Keratinocyte (primary cell): ENCODE results near the gene CHD9NB. TPM values are rescaled to one million over a fixed set of nuclear protein-coding genes. Genes with fewer than 3 reads are reported as not detected.

Experiments
- DNase-seq: peaks from one replicate; pipeline ENCODE4 v3.0.0-alpha.2; 2011; ENCODE audit warnings: low read depth, missing footprints, low spot score
- FAIRE-seq: peaks from 2 replicates; lab custom pipeline; 2011; peaks lifted over from hg19 to GRCh38; lab: Jason Lieb, UNC
- H2AFZ ChIP-seq: 2 replicates; pipeline ENCODE4 v1.6.0; 2012; ENCODE audit warnings: low read length, control low read depth, inconsistent platforms; ENCODE audit not compliant: control insufficient read depth
- H3K27ac ChIP-seq: 2 replicates; pipeline ENCODE4 v1.5.1; 2011; ENCODE audit warnings: low read length; ENCODE audit not compliant: control insufficient read depth, insufficient read depth
- H3K27me3 ChIP-seq: 3 replicates; pipeline ENCODE4 v1.6.0; 2011; ENCODE audit warnings: low read length; ENCODE audit not compliant: control insufficient read depth, insufficient read depth; ENCODE audit errors: extremely low read depth
- H3K36me3 ChIP-seq, 2 experiments: 2 replicates in 1 of 2; 3 replicates in 1 of 2; pipeline ENCODE4 v1.5.1; 2011; ENCODE audit warnings: low read length in 2 of 2, mild to moderate bottlenecking in 1 of 2; ENCODE audit not compliant: control insufficient read depth in 2 of 2, insufficient read depth in 2 of 2; ENCODE audit errors: extremely low read depth in 1 of 2
- H3K4me1 ChIP-seq: 3 replicates; pipeline ENCODE4 v1.5.1; 2011; ENCODE audit warnings: low read length; ENCODE audit not compliant: control insufficient read depth, insufficient read depth; ENCODE audit errors: extremely low read depth
- H3K4me2 ChIP-seq: 3 replicates; pipeline ENCODE4 v1.6.0; 2011; ENCODE audit warnings: low read depth, low read length; ENCODE audit not compliant: control insufficient read depth, insufficient read depth; ENCODE audit errors: extremely low read depth
- H3K4me3 ChIP-seq, 3 experiments: fragments of 200-600 bp in 1 of 3; sonication (generic) in 1 of 3; 2 replicates in 2 of 3; 3 replicates in 1 of 3; pipeline ENCODE4 v1.5.1; 2011 to 2016; ENCODE audit warnings: low read length in 3 of 3, mild to moderate bottlenecking in 3 of 3, control low read depth in 2 of 3, inconsistent platforms in 1 of 3, low read depth in 1 of 3, mixed read lengths in 1 of 3, mixed run types in 1 of 3, moderate library complexity in 1 of 3; ENCODE audit not compliant: control insufficient read depth in 2 of 3, insufficient read depth in 2 of 3; ENCODE audit errors: extremely low read depth in 1 of 3
- H3K79me2 ChIP-seq: 2 replicates; pipeline ENCODE4 v1.6.0; 2012; ENCODE audit warnings: low read length; ENCODE audit not compliant: control insufficient read depth, insufficient read depth
- H3K9ac ChIP-seq: 3 replicates; pipeline ENCODE4 v1.6.0; 2011; ENCODE audit warnings: low read length; ENCODE audit not compliant: control insufficient read depth, insufficient read depth; ENCODE audit errors: extremely low read depth
- H3K9me1 ChIP-seq: 3 replicates; pipeline ENCODE4 v1.6.0; 2011; ENCODE audit warnings: low read length; ENCODE audit not compliant: control insufficient read depth, insufficient read depth; ENCODE audit errors: extremely low read depth
- H3K9me3 ChIP-seq: 2 replicates; pipeline ENCODE4 v1.5.1; 2012; ENCODE audit warnings: low read depth, low read length; ENCODE audit not compliant: control insufficient read depth
- H4K20me1 ChIP-seq: 3 replicates; pipeline ENCODE4 v1.6.0; 2011; ENCODE audit warnings: low read length; ENCODE audit not compliant: control insufficient read depth, insufficient read depth; ENCODE audit errors: extremely low read depth
- CTCF ChIP-seq, 3 experiments: IDR thresholded peaks in 1 of 3; conservative IDR thresholded peaks in 1 of 3; optimal IDR thresholded peaks in 1 of 3; 2 replicates in 2 of 3; 3 replicates in 1 of 3; pipeline versions ENCODE3 to v1.5.1; 2011; ENCODE audit warnings: low read length in 3 of 3, mild to moderate bottlenecking in 3 of 3, moderate library complexity in 2 of 3, control low read depth in 1 of 3, inconsistent platforms in 1 of 3; ENCODE audit not compliant: insufficient read depth in 2 of 3; ENCODE audit errors: extremely low read depth in 1 of 3
- EZH2 ChIP-seq: IDR thresholded peaks from one replicate; pipeline ENCODE4 v1.6.1; 2012; ENCODE audit warnings: inconsistent platforms, mild to moderate bottlenecking, low read length, moderate library complexity
- dilution Hi-C: fragments of 300-500 bp; cut with MboI; formaldehyde crosslinking; loops from one replicate; pipeline ENCODE4 v1.7.0; 2020; ENCODE audit warnings: low sequenced_read_pairs; ENCODE audit not compliant: extremely low pct_ligation_motif_present
- polyA plus RNA-seq, 5 experiments: library from polyadenylated mRNA; depleted of rRNA in 3 of 5; stranded (reverse) in 3 of 5; stranded (forward) in 1 of 5; unstranded in 1 of 5; fragments of >200 nt; gene quantifications; 1 replicate in 1 of 5; 2 replicates in 3 of 5; 3 replicates in 1 of 5; pipeline versions ENCODE4 v1.2.1 to v1.2.3, GENCODE V29; 2011 to 2012; ENCODE audit warnings: missing spikeins in 2 of 5, low read depth in 1 of 5, low replicate concordance in 1 of 5

The CHD9NB gene
- polyA plus RNA-seq, 1 donor (not counting 4 experiments of a cell fraction or from before 2014, with no cell fraction given): 0.64 TPM

- dilution Hi-C loops: no loop called here
- H2AFZ ChIP-seq: no peak overlapping the region
- no peak for DNase-seq
- H3K9me3 ChIP-seq: no peaks in the 10 kb centered on the region
- no peak overlapping the region for H3K4me3 ChIP-seq
- peaks cover 75% of the 10 kb centered on the region for H3K4me1 ChIP-seq
- peak overlapping the region; percentile 66 for H3K27ac ChIP-seq
- no peaks in the 10 kb centered on the region for H3K27me3 ChIP-seq
- no peaks in the 10 kb centered on the region for H3K9me1 ChIP-seq
- peak overlapping the region; percentile 42 for H3K4me2 ChIP-seq
- H3K9ac ChIP-seq: no peak overlapping the region
- no peaks in the 10 kb centered on the region for H4K20me1 ChIP-seq
- peak; percentile 55 for FAIRE-seq
- no peaks in the 10 kb centered on the region for H3K36me3 ChIP-seq
- no peak for TF ChIP-seq EZH2
- H3K79me2 ChIP-seq: peaks cover 10% of the 10 kb centered on the region
Measured at GRCh38 chr16:53083119-53083518, 30.4 kb upstream of the CHD9NB start.

GRCh38 chr16:53082509-53082908, 29.8 kb upstream of the CHD9NB start:
- H3K27me3 ChIP-seq: no peaks in the 10 kb centered on the region
- H3K9ac ChIP-seq: no peak overlapping the region
- no peaks in the 10 kb centered on the region for H3K36me3 ChIP-seq
- H3K4me1 ChIP-seq: peaks cover 75% of the 10 kb centered on the region
- H3K4me3 ChIP-seq: no peak overlapping the region
- TF ChIP-seq CTCF (optimal IDR thresholded peaks at IDR 0.05 in 1 of 3, IDR thresholded peaks at IDR 0.05 in 1 of 3, conservative IDR thresholded peaks at IDR 0.05 in 1 of 3; ENCODE audit: extremely low read depth in 1 of 3, insufficient read depth in 2 of 3, low read length in 3 of 3): no peak
- TF ChIP-seq EZH2: no peak
- no peaks in the 10 kb centered on the region for H4K20me1 ChIP-seq
- H3K9me1 ChIP-seq: no peaks in the 10 kb centered on the region
- peak overlapping the region; percentile 66 for H3K27ac ChIP-seq
- dilution Hi-C loops: no loop called here
- peak overlapping the region; percentile 42 for H3K4me2 ChIP-seq
- no peaks in the 10 kb centered on the region for H3K9me3 ChIP-seq
- H3K79me2 ChIP-seq: peaks cover 13% of the 10 kb centered on the region
- DNase-seq (no peak), FAIRE-seq (no peak)
- no peak overlapping the region for H2AFZ ChIP-seq
